ENCODE results near the gene RPUSD1.
"Not testable (repeated sequence)": the region's sequence is repeated elsewhere in the genome, so short reads cannot be mapped to it uniquely, and the experiment has no call there.

RPUSD1 gene

GRCh38 chr16:764184-764750 lies 23.9 kb downstream of the RPUSD1 start:
- no peak for DNase-seq

GRCh38 chr16:763369-764183 lies 24.6 kb downstream of the RPUSD1 start:
- DNase-seq: no peak

- DNase-seq: no peak
Observed at GRCh38 chr16:762595-763268, 25.4 kb downstream of the RPUSD1 start.

- no peak for DNase-seq
Observed at GRCh38 chr16:761625-762513, 26.3 kb downstream of the RPUSD1 start.

GRCh38 chr16:760545-761343 lies 27.4 kb downstream of the RPUSD1 start, which contains the start of gene MSLN:
Gene MSLN, plus strand, starts transcription at chr16:760734. Its CDS starts 1,947 bp downstream, at chr16:762681.
- DNase-seq: no peak

- no peak for DNase-seq
Observed at GRCh38 chr16:760065-760464, 28.1 kb downstream of the RPUSD1 start.

GRCh38 chr16:759110-759910 lies 28.9 kb downstream of the RPUSD1 start:
- DNase-seq: no peak

GRCh38 chr16:756428-756827 lies 31.8 kb downstream of the RPUSD1 start:
- no peak for DNase-seq

GRCh38 chr16:754656-755055 lies 33.5 kb downstream of the RPUSD1 start:
- DNase-seq: no peak

GRCh38 chr16:754121-754607 lies 34.0 kb downstream of the RPUSD1 start:
- DNase-seq: not testable (repeated sequence)

GRCh38 chr16:752007-752312 lies 36.2 kb downstream of the RPUSD1 start:
- no peak for DNase-seq

GRCh38 chr16:751152-752006 lies 36.8 kb downstream of the RPUSD1 start:
- DNase-seq: no peak

- no peak for DNase-seq
Observed at GRCh38 chr16:750485-750884, 37.7 kb downstream of the RPUSD1 start.

- DNase-seq: no peak
Observed at GRCh38 chr16:749010-749409, 39.2 kb downstream of the RPUSD1 start.

GRCh38 chr16:747978-748746 lies 40.0 kb downstream of the RPUSD1 start:
- DNase-seq: no peak

- DNase-seq: no peak
Observed at GRCh38 chr16:746637-747036, 41.5 kb downstream of the RPUSD1 start.

- DNase-seq: no peak
Observed at GRCh38 chr16:745739-746138, 42.4 kb downstream of the RPUSD1 start.

GRCh38 chr16:743794-744500 lies 44.2 kb downstream of the RPUSD1 start:
- no peak for DNase-seq

GRCh38 chr16:742894-743293 lies 45.3 kb downstream of the RPUSD1 start:
- DNase-seq: not testable (repeated sequence)

All from activated CD4-positive, alpha-beta T cell treated with anti-CD3 and anti-CD28 coated beads, Interleukin-2, amount 50 U/mL, for 48 hours (primary cell).